Vagina (tissue), 2 donors: ENCODE data around the gene SNTA1. TPM values are rescaled to one million over a fixed set of nuclear protein-coding genes. Genes with fewer than 3 reads are reported as not detected.

Experiments used
- DNase-seq, 2 donors: peaks; one replicate each; pipeline ENCODE4 v3.0.0-alpha.2; 2017; ENCODE audit errors: extremely low spot score in 2 of 2
- H3K27ac ChIP-seq: fragments of 200-600 bp; sonication (generic); one replicate; pipeline ENCODE4 v1.5.1; 2019
- H3K27me3 ChIP-seq: fragments of 200-600 bp; sonication (generic); one replicate; pipeline ENCODE4 v1.5.1; 2019
- H3K36me3 ChIP-seq, 2 donors: fragments of 200-600 bp; sonication (generic); one replicate each; pipeline ENCODE4 v1.5.1; 2017 to 2019
- H3K4me1 ChIP-seq: fragments of 200-600 bp; sonication (generic); one replicate; pipeline ENCODE4 v1.5.1; 2019
- H3K4me3 ChIP-seq, 2 donors: fragments of 200-600 bp; sonication (generic); 1 replicate in 1 of 2; 2 replicates in 1 of 2; pipeline ENCODE4 v1.5.1; 2016 to 2019
- H3K9me3 ChIP-seq: fragments of 200-600 bp; sonication (generic); one replicate; pipeline ENCODE4 v1.5.1; 2019
- CTCF ChIP-seq, 3 experiments: fragments of 450-650 bp in 2 of 3; fragments of 200-600 bp in 1 of 3; sonication (generic) in 1 of 3; IDR thresholded peaks; one replicate each; pipeline ENCODE4 v1.5.1; 2017 to 2019; ENCODE audit warnings: antibody characterized with exemption in 3 of 3, mild to moderate bottlenecking in 2 of 3, moderate library complexity in 2 of 3
- POLR2A ChIP-seq, 2 donors: fragments of 450-650 bp; IDR thresholded peaks; one replicate each; pipeline ENCODE4 v1.6.1; 2017; ENCODE audit warnings: antibody characterized with exemption in 2 of 2, mild to moderate bottlenecking in 2 of 2, moderate library complexity in 2 of 2
- POLR2AphosphoS5 ChIP-seq, 2 donors: sonication (generic); formaldehyde crosslinking; IDR thresholded peaks; one replicate each; pipeline ENCODE4 v1.9.0; 2017; ENCODE audit warnings: antibody characterized with exemption in 2 of 2, mild to moderate bottlenecking in 2 of 2, low read depth in 1 of 2; ENCODE audit not compliant: insufficient read depth in 1 of 2
- intact Hi-C: fragments of 100-400 bp; cut with DNase I; formaldehyde crosslinking; loops from one replicate; pipeline ENCODE4 v1.15.1; 2023
- total RNA-seq: library from RNA; depleted of rRNA; stranded (reverse); fragments of >200 nt; gene quantifications from one replicate; pipeline ENCODE4 v1.2.3, GENCODE V29; 2016

SNTA1 gene
- total RNA-seq, 1 donor from 2014 or later: 23.8 TPM

- no peak for DNase-seq
- Histone ChIP-seq H3K36me3 (no peaks in the 10 kb centered on the region), H3K4me3 (no peak overlapping the region), H3K4me1 (peaks cover 17% of the 10 kb centered on the region), H3K27ac (no peak overlapping the region), H3K9me3 (no peaks in the 10 kb centered on the region), H3K27me3 (no peaks in the 10 kb centered on the region)
- TF ChIP-seq POLR2AphosphoS5 (IDR thresholded peaks at IDR 0.05; ENCODE audit: insufficient read depth in 1 of 2, low read depth in 1 of 2): no peak
- TF ChIP-seq CTCF (IDR thresholded peaks at IDR 0.05): no peak
- TF ChIP-seq POLR2A (IDR thresholded peaks at IDR 0.05): no peak
- intact Hi-C loops: no loop called here
Observed at GRCh38 chr20:33445881-33446625, 2.5 kb upstream of the SNTA1 start.

- no peak for TF ChIP-seq CTCF (IDR thresholded peaks at IDR 0.05)
- no peak for TF ChIP-seq POLR2AphosphoS5 (IDR thresholded peaks at IDR 0.05; ENCODE audit: insufficient read depth in 1 of 2, low read depth in 1 of 2)
- TF ChIP-seq POLR2A (IDR thresholded peaks at IDR 0.05): no peak
- intact Hi-C loops: no loop called here
- H3K9me3 ChIP-seq: no peaks in the 10 kb centered on the region
- peak overlapping the region in 1 of 2 donors; percentile 63 for H3K4me3 ChIP-seq
- H3K27me3 ChIP-seq: no peaks in the 10 kb centered on the region
- no peaks in the 10 kb centered on the region for H3K36me3 ChIP-seq
- H3K27ac ChIP-seq: peak overlapping the region; percentile 74
- H3K4me1 ChIP-seq: peaks cover 17% of the 10 kb centered on the region
- DNase-seq: no peak
Observed at GRCh38 chr20:33444797-33445560, 1.4 kb upstream of the SNTA1 start.

GRCh38 chr20:33443006-33443511 is 504 bp downstream of the SNTA1 start:
- TF ChIP-seq POLR2A (IDR thresholded peaks at IDR 0.05) (no peak), CTCF (IDR thresholded peaks at IDR 0.05) (no peak)
- Histone ChIP-seq H3K4me3 (peak overlapping the region; percentile 63 to 93), H3K9me3 (no peaks in the 10 kb centered on the region), H3K4me1 (peaks cover 17% of the 10 kb centered on the region), H3K36me3 (no peaks in the 10 kb centered on the region), H3K27ac (peak overlapping the region; percentile 74), H3K27me3 (no peaks in the 10 kb centered on the region)
- no peak for DNase-seq
- intact Hi-C loops: no loop called here

- intact Hi-C loops: no loop called here
- no peak for DNase-seq
- Histone ChIP-seq H3K27me3 (no peaks in the 10 kb centered on the region), H3K4me1 (peaks cover 17% of the 10 kb centered on the region), H3K4me3 (peak overlapping the region; percentile 63 to 93), H3K27ac (peak overlapping the region; percentile 74), H3K9me3 (no peaks in the 10 kb centered on the region), H3K36me3 (no peaks in the 10 kb centered on the region)
- TF ChIP-seq POLR2AphosphoS5 (IDR thresholded peaks at IDR 0.05; ENCODE audit: insufficient read depth in 1 of 2, low read depth in 1 of 2): no peak
- TF ChIP-seq POLR2A (IDR thresholded peaks at IDR 0.05): no peak
- no peak for TF ChIP-seq CTCF (IDR thresholded peaks at IDR 0.05)
Observed at GRCh38 chr20:33442136-33443005, 1.2 kb downstream of the SNTA1 start.
